HG03439 (cell line): Measurements from ENCODE around the gene MS4A10.

Experiments
- ATAC-seq: cut with Tn5 transposase; IDR thresholded peaks from one replicate; pipeline ENCODE4 v1.9.1; 2021; ENCODE audit warnings: mild to moderate bottlenecking, moderate library complexity; ENCODE audit not compliant: unreplicated experiment

The MS4A10 gene

DNA sequence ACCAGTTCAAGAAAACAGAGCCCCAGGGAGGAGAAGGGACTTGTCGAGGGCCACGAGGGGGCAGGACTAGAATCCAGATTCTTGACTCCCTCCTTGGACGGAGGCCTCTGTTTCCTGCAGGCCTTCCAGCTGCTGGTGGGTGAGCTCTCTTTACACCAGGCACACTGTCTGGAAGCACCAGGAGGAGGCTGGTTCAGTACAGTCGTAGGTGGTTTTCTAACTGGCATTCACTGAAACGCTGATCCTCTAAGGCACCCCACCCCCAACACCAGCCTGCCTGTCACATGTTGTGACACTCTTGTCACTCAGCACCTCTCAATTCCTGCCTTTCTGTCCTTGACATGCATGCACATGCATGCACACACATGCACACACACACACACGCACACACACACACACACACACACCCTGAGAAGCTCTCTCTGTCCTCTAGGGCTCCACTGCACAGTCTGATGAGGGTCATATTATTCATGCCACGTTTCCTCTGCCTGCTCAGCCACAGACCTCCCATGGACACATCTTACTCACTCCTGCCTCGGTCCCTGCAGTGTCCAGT lies 751 bp downstream of the MS4A10 start:
- ATAC-seq = no peak

DNA sequence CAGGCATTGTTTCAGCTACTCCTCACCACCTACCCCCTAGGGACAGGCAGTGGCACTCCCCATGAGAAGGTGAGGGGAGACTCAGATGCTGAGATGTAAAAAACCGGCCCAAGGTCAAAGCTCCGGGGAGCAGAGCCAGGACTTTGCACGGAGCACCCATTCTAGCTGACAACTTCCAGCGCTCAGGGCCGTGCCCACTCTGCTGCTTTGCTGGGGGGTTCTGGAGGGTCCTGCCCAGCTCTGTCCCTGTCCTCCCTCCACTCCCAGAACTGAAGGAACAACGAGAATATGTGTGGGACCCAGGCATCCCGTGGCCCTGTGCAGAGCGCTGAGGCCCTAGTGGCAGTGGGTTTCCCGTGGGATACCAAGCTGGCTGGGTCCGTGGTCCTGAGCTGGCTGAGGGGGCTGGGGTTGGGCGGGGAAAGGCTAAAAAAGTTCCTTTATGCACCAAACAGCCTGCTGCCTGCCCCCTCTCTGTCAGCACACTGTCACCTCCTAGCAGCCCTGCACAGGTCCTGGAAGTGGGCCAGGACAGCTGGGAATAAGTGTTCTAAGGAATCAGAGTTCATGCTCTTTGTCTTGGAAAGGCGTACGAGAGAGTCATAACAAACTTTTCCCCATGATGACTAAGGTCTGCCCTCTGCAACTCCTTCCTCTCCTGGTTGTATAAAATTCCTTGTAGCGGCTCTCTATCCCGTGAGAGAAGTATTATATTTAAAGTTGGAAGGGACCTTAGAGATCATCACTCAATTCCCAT lies 1.9 kb downstream of the MS4A10 start:
- no peak for ATAC-seq

DNA sequence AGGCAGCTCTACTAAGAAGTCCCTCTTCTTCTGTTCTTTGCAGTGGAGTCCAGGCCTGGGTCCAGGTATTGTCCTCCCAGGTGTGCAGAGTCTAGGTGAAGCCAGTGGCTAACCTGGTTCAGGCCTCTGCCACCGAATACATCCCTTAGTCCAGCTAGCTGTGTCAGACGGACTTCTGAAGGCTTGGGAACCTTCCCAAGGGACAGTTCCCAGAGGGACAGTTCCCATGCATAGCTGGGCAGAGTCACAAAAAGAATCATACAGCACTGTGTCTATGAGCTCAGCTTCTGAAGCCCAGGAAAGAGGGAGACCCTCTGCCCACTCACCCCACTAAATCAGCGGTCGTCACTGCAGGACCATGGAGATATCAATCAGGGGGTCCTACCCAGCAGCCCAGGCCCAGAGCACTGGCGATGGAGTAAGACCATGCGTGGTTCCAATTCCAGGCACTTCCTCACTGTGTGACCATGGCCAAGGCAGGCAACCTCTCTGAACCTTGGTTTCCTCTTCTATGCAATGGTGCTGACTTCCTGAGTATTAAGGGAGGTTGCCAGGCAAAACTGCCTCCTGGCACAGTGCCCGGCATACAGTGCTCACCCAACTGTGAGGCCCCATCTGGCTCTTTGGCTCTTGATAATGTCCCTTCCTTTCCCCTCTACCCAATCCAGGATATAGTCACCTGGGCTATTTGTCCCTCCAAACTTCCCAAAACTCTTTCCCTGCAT lies 3.4 kb downstream of the MS4A10 start:
- no peak for ATAC-seq

DNA sequence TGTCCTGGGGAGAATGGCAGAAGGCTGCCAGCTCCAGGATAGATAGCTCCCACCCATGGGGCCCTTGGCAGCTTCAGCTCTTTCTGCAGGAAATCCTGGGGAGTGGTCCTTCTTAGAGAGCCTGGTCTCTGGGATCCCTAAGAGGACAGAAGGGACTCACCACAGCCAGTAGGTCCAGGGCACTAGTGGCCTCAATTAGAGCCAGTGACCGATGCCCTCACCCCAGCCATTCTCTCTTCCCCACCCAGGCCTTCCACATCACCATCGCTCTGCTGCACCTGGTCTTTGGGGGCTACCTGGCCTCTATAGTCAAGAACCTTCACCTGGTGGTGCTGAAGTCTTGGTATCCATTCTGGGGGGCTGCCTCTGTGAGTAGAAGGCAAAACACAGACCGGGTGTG lies 5.6 kb downstream of the MS4A10 start:
- ATAC-seq = no peak

- ATAC-seq = no peak
Observed at GRCh38 chr11:60791153-60791933, 6.2 kb downstream of the MS4A10 start.

- ATAC-seq = no peak
Observed at GRCh38 chr11:60792521-60792920, 7.4 kb downstream of the MS4A10 start.

- ATAC-seq = no peak
Observed at GRCh38 chr11:60795291-60795690, 10.2 kb downstream of the MS4A10 start.

DNA sequence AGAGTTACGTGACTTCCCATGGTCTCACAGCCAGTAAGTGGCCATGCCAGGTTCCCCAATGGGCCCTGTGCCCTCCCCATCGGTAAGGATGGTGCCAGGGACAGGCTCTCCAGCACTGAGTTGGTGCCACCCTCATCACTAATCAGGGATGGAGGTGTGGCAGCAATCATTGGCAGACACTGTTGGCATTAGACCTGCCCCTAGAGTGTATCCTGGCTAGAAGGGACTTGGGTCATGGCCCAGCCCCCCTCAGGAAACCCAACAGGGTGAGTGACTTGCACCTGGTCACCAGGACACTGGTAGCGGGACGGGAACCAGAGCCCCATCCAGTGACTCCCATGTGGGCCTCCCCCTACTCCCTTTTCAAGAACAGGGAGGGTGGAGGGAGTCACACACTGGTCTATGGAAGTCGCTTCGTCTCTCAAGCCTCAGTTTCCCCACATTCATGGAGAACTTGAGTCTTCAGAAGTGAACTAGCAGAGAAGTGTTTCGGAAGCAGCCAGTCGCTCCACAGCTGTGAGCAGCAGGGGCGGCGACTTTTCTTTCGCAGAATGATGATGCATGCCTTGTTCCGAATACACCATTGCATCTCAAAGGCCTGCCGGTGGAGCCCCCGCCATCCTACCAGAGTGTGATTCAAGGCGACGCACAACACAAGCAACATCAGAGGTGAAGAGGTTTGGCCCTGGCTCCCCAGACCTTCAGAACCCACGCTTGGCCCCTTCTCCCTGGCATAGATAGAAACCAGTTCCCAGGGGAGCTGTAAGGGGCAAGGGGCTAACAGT lies 12.9 kb downstream of the MS4A10 start:
- no peak for ATAC-seq

- no peak for ATAC-seq
Observed at GRCh38 chr11:60798631-60799030, 13.5 kb downstream of the MS4A10 start.

GRCh38 chr11:60801194-60801593 lies 16.1 kb downstream of the MS4A10 start:
- ATAC-seq = no peak

- no peak for ATAC-seq
Observed at GRCh38 chr11:60803273-60803936, 18.3 kb downstream of the MS4A10 start.

- no peak for ATAC-seq
Observed at GRCh38 chr11:60809249-60809648, 24.1 kb downstream of the MS4A10 start.

GRCh38 chr11:60809691-60810090 lies 24.6 kb downstream of the MS4A10 start:
- ATAC-seq = no peak

GRCh38 chr11:60810151-60810550 lies 25.0 kb downstream of the MS4A10 start:
- ATAC-seq = no peak

- ATAC-seq = no peak
Observed at GRCh38 chr11:60810569-60810968, 25.4 kb downstream of the MS4A10 start.

DNA sequence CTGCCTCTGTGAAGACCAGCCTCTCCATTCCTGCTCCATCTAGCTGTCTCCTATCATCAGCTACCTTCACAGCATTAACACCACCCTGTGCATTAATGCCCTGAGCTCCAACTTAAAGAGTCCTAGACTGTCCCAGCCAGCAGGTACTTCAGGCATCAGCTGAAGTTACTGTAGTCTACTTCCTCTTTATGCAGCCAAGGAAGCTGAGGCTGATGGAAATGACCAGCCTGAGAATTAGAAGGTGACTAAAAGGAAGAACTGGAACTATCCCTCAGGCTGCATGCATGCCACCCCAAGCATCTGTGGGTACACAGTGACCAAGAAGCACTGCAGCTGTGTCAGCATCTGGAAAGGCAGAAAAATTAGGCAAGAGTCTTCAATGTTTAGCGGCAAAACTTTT lies 28.2 kb downstream of the MS4A10 start:
- no peak for ATAC-seq

GRCh38 chr11:60814112-60814511 lies 29.0 kb downstream of the MS4A10 start:
- no peak for ATAC-seq

GRCh38 chr11:60816590-60817157 lies 31.5 kb downstream of the MS4A10 start:
- ATAC-seq = no peak

DNA sequence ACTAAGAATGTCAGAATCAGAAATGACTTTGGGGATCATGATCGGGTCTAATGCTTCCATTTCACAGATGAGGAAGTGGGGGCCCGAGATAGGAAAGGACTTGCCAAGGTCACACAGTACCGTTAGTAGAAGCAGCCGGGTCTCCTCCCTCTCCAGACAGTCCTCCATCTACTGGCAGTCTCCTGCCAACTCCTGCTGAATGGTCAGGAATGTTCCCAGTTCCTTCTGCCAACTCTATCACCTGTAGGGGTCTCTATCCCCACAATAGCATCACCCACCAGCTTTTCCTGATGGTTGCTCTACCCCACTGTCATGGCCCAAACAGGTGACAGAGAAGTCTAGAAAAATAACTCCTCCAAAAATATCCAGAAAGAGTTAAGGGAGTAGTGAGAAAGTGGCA lies 32.9 kb downstream of the MS4A10 start:
- no peak for ATAC-seq
